Nephron (organoid): ENCODE results near the gene WNT7B.

Experiments used
- H3K27ac Mint-ChIP-seq, 3 experiments: 2 replicates each; pipeline ENCODE4 v1.8.0; 2020; ENCODE audit warnings: mixed read lengths in 3 of 3, mild to moderate bottlenecking in 2 of 3, moderate library complexity in 1 of 3
- H3K27me3 Mint-ChIP-seq: 2 replicates; pipeline ENCODE4 v1.8.0; 2021; ENCODE audit warnings: low read depth, mild to moderate bottlenecking, moderate library complexity, mixed read lengths
- H3K36me3 Mint-ChIP-seq: 2 replicates; pipeline ENCODE4 v1.8.0; 2020; ENCODE audit warnings: low read depth, mixed read lengths
- H3K4me1 Mint-ChIP-seq: 2 replicates; pipeline ENCODE4 v1.8.0; 2020; ENCODE audit warnings: mixed read lengths
- H3K4me3 Mint-ChIP-seq, 3 experiments: 2 replicates each; pipeline ENCODE4 v1.8.0; 2020; ENCODE audit warnings: mild to moderate bottlenecking in 3 of 3, mixed read lengths in 3 of 3, moderate library complexity in 2 of 3
- H3K9me3 Mint-ChIP-seq: 2 replicates; pipeline ENCODE4 v1.8.0; 2020; ENCODE audit warnings: mixed read lengths
- TF ChIP-seq, protein P1 (sequence below), 3 experiments: fragments of 200-600 bp; sonication (generic); IDR thresholded peaks; one replicate each; pipeline ENCODE4 v1.5.0; 2021; ENCODE audit warnings: antibody characterized with exemption in 3 of 3; ENCODE audit not compliant: unreplicated experiment in 3 of 3

WNT7B gene

GRCh38 chr22:45946805-45947600 is 30.0 kb downstream of the WNT7B start:
- H3K4me1 Mint-ChIP-seq = no peaks in the 10 kb centered on the region

DNA sequence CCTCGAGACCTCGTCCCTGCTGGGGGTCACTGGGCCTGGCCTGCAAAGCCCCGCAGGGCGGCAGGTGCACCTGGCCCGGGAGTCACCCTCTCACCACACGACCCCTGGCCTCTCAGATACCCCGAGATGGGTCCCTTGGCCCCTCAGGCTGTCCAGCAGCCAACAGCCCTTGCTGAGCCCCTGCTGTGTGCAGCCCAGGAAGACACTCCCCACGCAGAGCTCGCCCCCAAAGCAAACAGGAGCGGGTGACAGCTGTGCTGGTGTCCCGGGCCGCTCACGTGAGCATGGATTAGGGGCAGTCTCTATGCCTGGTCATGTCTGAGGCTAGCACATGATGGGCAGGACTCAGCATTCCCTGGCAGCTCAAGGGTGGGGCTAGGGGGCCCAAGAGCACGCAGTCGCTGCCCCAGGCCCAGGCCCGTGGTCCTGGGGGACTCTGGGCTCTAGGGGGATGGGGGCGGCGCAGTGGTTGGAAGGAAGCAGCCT is 31.3 kb downstream of the WNT7B start:
- peaks cover 7% of the 10 kb centered on the region for H3K27me3 Mint-ChIP-seq

More at GRCh38 chr22:45946805-45947600, 30.0 kb downstream of the WNT7B start:
- peaks cover 6% of the 10 kb centered on the region for H3K27me3 Mint-ChIP-seq
- TF ChIP-seq, protein P1, sequence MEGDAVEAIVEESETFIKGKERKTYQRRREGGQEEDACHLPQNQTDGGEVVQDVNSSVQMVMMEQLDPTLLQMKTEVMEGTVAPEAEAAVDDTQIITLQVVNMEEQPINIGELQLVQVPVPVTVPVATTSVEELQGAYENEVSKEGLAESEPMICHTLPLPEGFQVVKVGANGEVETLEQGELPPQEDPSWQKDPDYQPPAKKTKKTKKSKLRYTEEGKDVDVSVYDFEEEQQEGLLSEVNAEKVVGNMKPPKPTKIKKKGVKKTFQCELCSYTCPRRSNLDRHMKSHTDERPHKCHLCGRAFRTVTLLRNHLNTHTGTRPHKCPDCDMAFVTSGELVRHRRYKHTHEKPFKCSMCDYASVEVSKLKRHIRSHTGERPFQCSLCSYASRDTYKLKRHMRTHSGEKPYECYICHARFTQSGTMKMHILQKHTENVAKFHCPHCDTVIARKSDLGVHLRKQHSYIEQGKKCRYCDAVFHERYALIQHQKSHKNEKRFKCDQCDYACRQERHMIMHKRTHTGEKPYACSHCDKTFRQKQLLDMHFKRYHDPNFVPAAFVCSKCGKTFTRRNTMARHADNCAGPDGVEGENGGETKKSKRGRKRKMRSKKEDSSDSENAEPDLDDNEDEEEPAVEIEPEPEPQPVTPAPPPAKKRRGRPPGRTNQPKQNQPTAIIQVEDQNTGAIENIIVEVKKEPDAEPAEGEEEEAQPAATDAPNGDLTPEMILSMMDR (IDR thresholded peaks at IDR 0.05; ENCODE audit: unreplicated experiment in 3 of 3) = no peak
- H3K9me3 Mint-ChIP-seq = no peaks in the 10 kb centered on the region
- H3K36me3 Mint-ChIP-seq = no peaks in the 10 kb centered on the region
- H3K27ac Mint-ChIP-seq = peak overlapping the region in 2 of 3 experiments; percentile 14 to 18
- H3K4me3 Mint-ChIP-seq = no peak overlapping the region

GRCh38 chr22:45942787-45943493 is 34.0 kb downstream of the WNT7B start:
- TF ChIP-seq, protein P1 (IDR thresholded peaks at IDR 0.05; ENCODE audit: unreplicated experiment in 3 of 3) = no peak
- no peaks in the 10 kb centered on the region for H3K36me3 Mint-ChIP-seq
- peaks cover 2% of the 10 kb centered on the region for H3K9me3 Mint-ChIP-seq
- no peak overlapping the region for H3K4me3 Mint-ChIP-seq
- H3K4me1 Mint-ChIP-seq = no peaks in the 10 kb centered on the region
- no peak overlapping the region for H3K27ac Mint-ChIP-seq
- peaks cover 22% of the 10 kb centered on the region for H3K27me3 Mint-ChIP-seq

More for the DNA sequence above, 31.3 kb downstream of the WNT7B start:
- no peak overlapping the region for H3K27ac Mint-ChIP-seq
- no peaks in the 10 kb centered on the region for H3K9me3 Mint-ChIP-seq
- TF ChIP-seq, protein P1 (IDR thresholded peaks at IDR 0.05; ENCODE audit: unreplicated experiment in 3 of 3) = no peak
- no peaks in the 10 kb centered on the region for H3K36me3 Mint-ChIP-seq
- no peaks in the 10 kb centered on the region for H3K4me1 Mint-ChIP-seq
- no peak overlapping the region for H3K4me3 Mint-ChIP-seq

- Mint-ChIP-seq H3K9me3 (peaks cover 4% of the 10 kb centered on the region), H3K4me1 (no peaks in the 10 kb centered on the region), H3K27me3 (peaks cover 17% of the 10 kb centered on the region), H3K4me3 (no peak overlapping the region), H3K36me3 (no peaks in the 10 kb centered on the region), H3K27ac (no peak overlapping the region)
- TF ChIP-seq, protein P1 (IDR thresholded peaks at IDR 0.05; ENCODE audit: unreplicated experiment in 3 of 3) = no peak
Measured at GRCh38 chr22:45942344-45942743, 34.6 kb downstream of the WNT7B start.

DNA sequence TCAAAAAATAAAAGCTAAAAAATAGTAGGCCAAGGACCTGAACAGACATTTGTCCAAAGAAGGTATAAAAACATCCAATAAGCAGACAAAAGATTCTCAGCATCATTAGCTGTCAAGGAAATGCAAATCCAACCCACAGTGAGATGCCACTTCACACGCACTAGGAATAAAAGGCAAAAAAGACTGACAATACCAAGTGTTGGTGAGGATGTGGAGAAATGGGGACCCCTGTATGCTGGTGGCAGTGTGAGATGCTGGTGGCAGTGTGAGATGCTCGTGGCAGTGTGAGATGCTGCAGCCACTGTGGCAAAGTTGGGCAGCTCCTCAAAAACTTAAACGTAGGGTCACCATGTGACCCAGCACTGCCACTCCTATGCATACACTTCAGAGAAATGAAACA is 38.0 kb downstream of the WNT7B start:
- no peaks in the 10 kb centered on the region for H3K36me3 Mint-ChIP-seq
- no peak overlapping the region for H3K27ac Mint-ChIP-seq
- H3K4me3 Mint-ChIP-seq = no peak overlapping the region
- peaks cover 27% of the 10 kb centered on the region for H3K27me3 Mint-ChIP-seq
- H3K4me1 Mint-ChIP-seq = peaks cover 5% of the 10 kb centered on the region
- peaks cover 4% of the 10 kb centered on the region for H3K9me3 Mint-ChIP-seq
- TF ChIP-seq, protein P1 (IDR thresholded peaks at IDR 0.05; ENCODE audit: unreplicated experiment in 3 of 3) = no peak
